Trophoblast cell (in vitro differentiated cells and primary cell): ENCODE results near the gene SYTL1.

Experiments
- DNase-seq, 2 donors: peaks; one replicate each; pipeline ENCODE4 v3.0.0-alpha.2; 2016
- H2AFZ ChIP-seq: 2 replicates; pipeline ENCODE4 v1.6.1; 2013; ENCODE audit warnings: low read length, moderate library complexity, mild to moderate bottlenecking; ENCODE audit not compliant: insufficient read depth, poor library complexity
- H2AK5ac ChIP-seq: 2 replicates; pipeline ENCODE4 v1.6.1; 2013; ENCODE audit warnings: mild to moderate bottlenecking, low read length
- H2BK120ac ChIP-seq: 2 replicates; pipeline ENCODE4 v1.6.1; 2013; ENCODE audit warnings: low read length, mild to moderate bottlenecking, moderate library complexity; ENCODE audit not compliant: insufficient read depth, poor library complexity
- H2BK12ac ChIP-seq: 2 replicates; pipeline ENCODE4 v1.6.1; 2013; ENCODE audit warnings: mild to moderate bottlenecking, low read length, moderate library complexity
- H2BK5ac ChIP-seq: 2 replicates; pipeline ENCODE4 v1.6.1; 2013; ENCODE audit warnings: low read length, low read depth, moderate library complexity, mild to moderate bottlenecking; ENCODE audit not compliant: poor library complexity
- H3K14ac ChIP-seq: 2 replicates; pipeline ENCODE4 v1.6.1; 2013; ENCODE audit warnings: mild to moderate bottlenecking, low read length
- H3K18ac ChIP-seq: 2 replicates; pipeline ENCODE4 v1.6.1; 2013; ENCODE audit warnings: mild to moderate bottlenecking, low read length
- H3K23ac ChIP-seq: 2 replicates; pipeline ENCODE4 v1.6.1; 2013; ENCODE audit warnings: low read length
- H3K27ac ChIP-seq: 2 replicates; pipeline ENCODE4 v1.5.1; 2013; ENCODE audit warnings: low read depth, mild to moderate bottlenecking, inconsistent platforms, low read length, moderate library complexity
- H3K27me3 ChIP-seq: 2 replicates; pipeline ENCODE4 v1.6.1; 2013; ENCODE audit warnings: inconsistent platforms, mild to moderate bottlenecking, low read length, moderate library complexity; ENCODE audit not compliant: insufficient read depth
- H3K36me3 ChIP-seq, 2 experiments: 1 replicate in 1 of 2; 2 replicates in 1 of 2; pipeline ENCODE4 v1.6.1; 2013; ENCODE audit warnings: low read length in 2 of 2, mild to moderate bottlenecking in 2 of 2, moderate library complexity in 1 of 2; ENCODE audit not compliant: insufficient read depth in 2 of 2, control insufficient read depth in 1 of 2
- H3K4ac ChIP-seq: 2 replicates; pipeline ENCODE4 v1.6.1; 2013; ENCODE audit warnings: low read depth, mild to moderate bottlenecking, low read length, moderate library complexity
- H3K4me1 ChIP-seq, 2 experiments: 1 replicate in 1 of 2; 2 replicates in 1 of 2; pipeline ENCODE4 v1.6.1; 2013; ENCODE audit warnings: low read length in 2 of 2, mild to moderate bottlenecking in 2 of 2, moderate library complexity in 1 of 2; ENCODE audit not compliant: insufficient read depth in 2 of 2, control insufficient read depth in 1 of 2
- H3K4me2 ChIP-seq: 2 replicates; pipeline ENCODE4 v1.6.1; 2013; ENCODE audit warnings: inconsistent platforms, mild to moderate bottlenecking, low read length, moderate library complexity
- H3K4me3 ChIP-seq: 2 replicates; pipeline ENCODE4 v1.5.1; 2013; ENCODE audit warnings: mild to moderate bottlenecking, low read depth, low read length, inconsistent platforms
- H3K79me1 ChIP-seq: one replicate; pipeline ENCODE4 v1.6.1; 2013; ENCODE audit warnings: low read length
- H3K79me2 ChIP-seq: 2 replicates; pipeline ENCODE4 v1.6.1; 2013; ENCODE audit warnings: low read length, mild to moderate bottlenecking; ENCODE audit not compliant: control insufficient read depth, insufficient read depth, poor library complexity
- H3K9ac ChIP-seq: 2 replicates; pipeline ENCODE4 v1.6.1; 2013; ENCODE audit warnings: mild to moderate bottlenecking, low read length
- H3K9me3 ChIP-seq: 2 replicates; pipeline ENCODE4 v1.6.1; 2013; ENCODE audit warnings: low read depth, mild to moderate bottlenecking, control low read depth, inconsistent platforms, low read length; ENCODE audit not compliant: insufficient read depth
- H4K12ac ChIP-seq: 2 replicates; pipeline ENCODE4 v1.6.1; 2013; ENCODE audit warnings: low read depth, mild to moderate bottlenecking, low read length, moderate library complexity
- H4K8ac ChIP-seq: 2 replicates; pipeline ENCODE4 v1.6.1; 2013; ENCODE audit warnings: low read depth, mild to moderate bottlenecking, low read length, moderate library complexity
- H4K91ac ChIP-seq: one replicate; pipeline ENCODE4 v1.6.1; 2013; ENCODE audit warnings: low read depth, mild to moderate bottlenecking, low read length, moderate library complexity
- WGBS: extraction: QIAGEN DNeasy Blood & Tissue Kit; methylation state at CpG from one replicate; pipeline ENCODE4 v1.1.7; 2013; ENCODE audit warnings: missing lambda C conversion rate; ENCODE audit not compliant: insufficient read length, insufficient coverage; ENCODE audit errors: extremely low coverage; 5-methylcytosine and 5-hydroxymethylcytosine counted together

The SYTL1 gene

GRCh38 chr1:27357281-27358037, 15.6 kb downstream of the SYTL1 start:
- no peak overlapping the region for H3K14ac ChIP-seq
- peaks cover 18% of the 10 kb centered on the region for H3K27me3 ChIP-seq
- H4K12ac ChIP-seq = no peak overlapping the region
- no peak overlapping the region for H4K91ac ChIP-seq
- H3K79me1 ChIP-seq = no peaks in the 10 kb centered on the region
- H3K4ac ChIP-seq = no peak overlapping the region
- no peak overlapping the region for H3K18ac ChIP-seq
- H3K9ac ChIP-seq = no peak overlapping the region
- no peak overlapping the region for H2AK5ac ChIP-seq
- no peak overlapping the region for H2BK12ac ChIP-seq
- peak overlapping the region; percentile 5 for H2AFZ ChIP-seq
- H3K36me3 ChIP-seq = peaks cover 6 to 24% of the 10 kb centered on the region in 2 experiments
- H3K9me3 ChIP-seq = peaks cover 7% of the 10 kb centered on the region
- H4K8ac ChIP-seq = no peak overlapping the region
- H3K4me1 ChIP-seq = peaks cover 8 to 9% of the 10 kb centered on the region in 2 experiments
- WGBS = no CpG with 5 or more reads among the region's 40 CpGs
- peak overlapping the region; percentile 32 for H3K4me2 ChIP-seq
- DNase-seq = peak; percentile 66 to 80
- no peak overlapping the region for H3K23ac ChIP-seq
- no peak overlapping the region for H3K27ac ChIP-seq
- no peak overlapping the region for H2BK120ac ChIP-seq
- no peak overlapping the region for H2BK5ac ChIP-seq
- H3K4me3 ChIP-seq = no peak overlapping the region
- no peaks in the 10 kb centered on the region for H3K79me2 ChIP-seq

- no peak overlapping the region for H3K14ac ChIP-seq
- H3K27ac ChIP-seq = no peak overlapping the region
- no peak overlapping the region for H3K18ac ChIP-seq
- H3K4me1 ChIP-seq = peaks cover 8 to 9% of the 10 kb centered on the region in 2 experiments
- H3K27me3 ChIP-seq = peaks cover 18% of the 10 kb centered on the region
- no peak overlapping the region for H2AK5ac ChIP-seq
- H3K9ac ChIP-seq = no peak overlapping the region
- H2BK5ac ChIP-seq = no peak overlapping the region
- WGBS = no CpG with 5 or more reads among the region's 21 CpGs
- no peak overlapping the region for H2BK12ac ChIP-seq
- H3K9me3 ChIP-seq = peaks cover 8% of the 10 kb centered on the region
- H3K79me1 ChIP-seq = no peaks in the 10 kb centered on the region
- H4K8ac ChIP-seq = no peak overlapping the region
- H3K4ac ChIP-seq = no peak overlapping the region
- no peak for DNase-seq
- no peak overlapping the region for H3K4me3 ChIP-seq
- H2AFZ ChIP-seq = no peak overlapping the region
- H3K4me2 ChIP-seq = no peak overlapping the region
- H3K23ac ChIP-seq = no peak overlapping the region
- H3K79me2 ChIP-seq = no peaks in the 10 kb centered on the region
- no peak overlapping the region for H4K91ac ChIP-seq
- no peak overlapping the region for H4K12ac ChIP-seq
- H2BK120ac ChIP-seq = no peak overlapping the region
- H3K36me3 ChIP-seq = peaks cover 6 to 23% of the 10 kb centered on the region in 2 experiments
Measured at GRCh38 chr1:27358038-27358927, 16.5 kb downstream of the SYTL1 start.

DNA sequence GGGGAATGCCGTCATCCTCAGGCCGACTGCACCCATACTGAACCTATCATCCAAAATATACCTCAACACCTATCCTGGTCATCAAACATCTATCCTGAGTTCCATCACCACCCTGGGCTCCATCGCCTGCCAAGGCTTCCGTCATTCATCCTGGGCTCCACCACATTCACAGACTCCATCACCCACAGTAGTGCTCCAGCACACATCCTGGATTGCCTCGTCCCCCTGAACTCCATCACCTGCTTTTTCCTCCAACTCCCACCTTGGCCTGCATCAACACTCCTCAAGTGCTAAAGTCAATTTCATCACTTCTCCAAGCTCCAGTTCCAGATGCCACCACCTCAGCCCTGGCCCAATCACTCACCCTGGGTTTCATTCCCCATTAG, 17.1 kb downstream of the SYTL1 start:
- peaks cover 8% of the 10 kb centered on the region for H3K9me3 ChIP-seq
- H3K4me3 ChIP-seq = no peak overlapping the region
- H3K27ac ChIP-seq = no peak overlapping the region
- no peak overlapping the region for H2BK5ac ChIP-seq
- H3K18ac ChIP-seq = no peak overlapping the region
- H3K14ac ChIP-seq = no peak overlapping the region
- H3K27me3 ChIP-seq = peaks cover 18% of the 10 kb centered on the region
- no peak overlapping the region for H2AFZ ChIP-seq
- no peak overlapping the region for H4K91ac ChIP-seq
- no peak overlapping the region for H3K23ac ChIP-seq
- WGBS = no CpG with 5 or more reads among the region's 5 CpGs
- peaks cover 8 to 10% of the 10 kb centered on the region in 2 experiments for H3K4me1 ChIP-seq
- no peak overlapping the region for H2BK120ac ChIP-seq
- H3K4me2 ChIP-seq = no peak overlapping the region
- H3K4ac ChIP-seq = no peak overlapping the region
- H4K8ac ChIP-seq = no peak overlapping the region
- no peak overlapping the region for H4K12ac ChIP-seq
- no peak for DNase-seq
- H2BK12ac ChIP-seq = no peak overlapping the region
- no peaks in the 10 kb centered on the region for H3K79me1 ChIP-seq
- H3K79me2 ChIP-seq = no peaks in the 10 kb centered on the region
- H2AK5ac ChIP-seq = no peak overlapping the region
- no peak overlapping the region for H3K9ac ChIP-seq
- peaks cover 6 to 24% of the 10 kb centered on the region in 2 experiments for H3K36me3 ChIP-seq

GRCh38 chr1:27359822-27360158, 18.0 kb downstream of the SYTL1 start:
- Histone ChIP-seq H3K9ac (no peak overlapping the region), H3K4me2 (peak overlapping the region; percentile 77), H3K79me2 (no peaks in the 10 kb centered on the region), H2BK5ac (no peak overlapping the region), H2AFZ (no peak overlapping the region), H4K91ac (no peak overlapping the region), H3K4me3 (peak overlapping the region; percentile 35), H3K23ac (no peak overlapping the region), H3K4ac (no peak overlapping the region), H2BK12ac (no peak overlapping the region), H4K8ac (no peak overlapping the region), H3K9me3 (peaks cover 11% of the 10 kb centered on the region), H3K4me1 (peaks cover 16 to 19% of the 10 kb centered on the region in 2 experiments), H4K12ac (no peak overlapping the region), H3K18ac (no peak overlapping the region), H3K79me1 (peaks cover 2% of the 10 kb centered on the region), H3K14ac (no peak overlapping the region), H3K27me3 (peaks cover 18% of the 10 kb centered on the region), H3K36me3 (peaks cover 6 to 24% of the 10 kb centered on the region in 2 experiments), H3K27ac (no peak overlapping the region), H2BK120ac (no peak overlapping the region), H2AK5ac (no peak overlapping the region)
- WGBS = no CpG with 5 or more reads among the region's 9 CpGs
- DNase-seq = no peak
